GM12878 (cell line): ENCODE data around the gene CUL4A. TPM values are rescaled to one million over a fixed set of nuclear protein-coding genes. Genes with fewer than 3 reads are reported as not detected.
A peak's percentile ranks its signal among the peaks of the same experiment; 100 is the strongest.

Experiments
- ASH2L ChIP-seq: fragments of 300-600, 200-600 bp; sonication (generic); IDR thresholded peaks from 2 replicates; pipeline ENCODE4 v1.6.1; 2017; ENCODE audit warnings: low read depth, mild to moderate bottlenecking, borderline replicate concordance
- BACH1 ChIP-seq: fragments of 450-650 bp; IDR thresholded peaks from 2 replicates; pipeline ENCODE4 v1.6.1; 2017; ENCODE audit warnings: mild to moderate bottlenecking, borderline replicate concordance
- BMI1 ChIP-seq: fragments of 450-650 bp; IDR thresholded peaks from 2 replicates; pipeline ENCODE4 v1.6.1; 2016; ENCODE audit warnings: mild to moderate bottlenecking, moderate library complexity, borderline replicate concordance
- CEBPB ChIP-seq, 2 experiments: fragments of 150-350 bp in 1 of 2; IDR thresholded peaks; 2 replicates each; pipeline ENCODE4 v1.6.1; 2012 to 2014; ENCODE audit warnings: low read depth in 2 of 2, low read length in 2 of 2, borderline replicate concordance in 1 of 2, inconsistent platforms in 1 of 2
- CHD4 ChIP-seq: fragments of 200-600 bp; sonication (generic); IDR thresholded peaks from 2 replicates; pipeline ENCODE4 v1.6.1; 2016; ENCODE audit warnings: mild to moderate bottlenecking
- HCFC1 ChIP-seq: fragments of 150-350 bp; IDR thresholded peaks from 2 replicates; pipeline ENCODE4 v1.6.1; 2014; ENCODE audit warnings: low read length
- MYC ChIP-seq: IDR thresholded peaks from 2 replicates; pipeline ENCODE4 v1.6.1; 2011; ENCODE audit warnings: mild to moderate bottlenecking, low read length, moderate library complexity, inconsistent platforms; ENCODE audit not compliant: insufficient read depth, insufficient replicate concordance, insufficient read length, severe bottlenecking
- NR2C1 ChIP-seq: fragments of 450-650 bp; IDR thresholded peaks from 2 replicates; pipeline ENCODE4 v1.6.1; 2017; ENCODE audit warnings: antibody characterized with exemption, mild to moderate bottlenecking, moderate library complexity
- NRF1 ChIP-seq: conservative IDR thresholded peaks from 2 replicates; pipeline ENCODE4 v1.6.1; 2011; ENCODE audit warnings: mild to moderate bottlenecking, low read depth, low read length, improper control_type of control experiment
- PML ChIP-seq: IDR thresholded peaks from 2 replicates; pipeline ENCODE4 v1.6.1; 2012; ENCODE audit warnings: low read length, inconsistent platforms
- RAD51 ChIP-seq: fragments of 450-650 bp; IDR thresholded peaks from 2 replicates; pipeline ENCODE4 v1.6.1; 2016; ENCODE audit warnings: moderate library complexity, mild to moderate bottlenecking, inconsistent platforms
- RB1 ChIP-seq: fragments of 450-650 bp; formaldehyde crosslinking; IDR thresholded peaks from 2 replicates; pipeline ENCODE4 v1.6.1; 2017; ENCODE audit warnings: mild to moderate bottlenecking, borderline replicate concordance
- RFX5 ChIP-seq: IDR thresholded peaks from 2 replicates; pipeline ENCODE4 v1.6.1; 2011; ENCODE audit warnings: low read depth, low read length, improper control_type of control experiment
- SMC3 ChIP-seq: IDR thresholded peaks from 2 replicates; pipeline ENCODE4 v1.6.1; 2011; ENCODE audit warnings: low read length, improper control_type of control experiment, borderline replicate concordance
- SREBF1 ChIP-seq: IDR thresholded peaks from 2 replicates; pipeline ENCODE4 v1.6.1; 2012; ENCODE audit warnings: mild to moderate bottlenecking, low read length
- TCF7 ChIP-seq: IDR thresholded peaks from 2 replicates; pipeline ENCODE4 v1.6.1; 2014; ENCODE audit warnings: antibody characterized with exemption, borderline replicate concordance
- ZZZ3 ChIP-seq: IDR thresholded peaks from 2 replicates; pipeline ENCODE4 v1.6.1; 2011; ENCODE audit warnings: low read depth; ENCODE audit not compliant: control insufficient read depth, insufficient read length
- polyA plus RNA-seq, 11 experiments: library from polyadenylated mRNA; depleted of rRNA in 4 of 11; unstranded in 6 of 11; stranded (reverse) in 5 of 11; fragments of >200 nt; fragmentation: Nextera tagmentation in 4 of 11; fragmentation: Illumina TruSeq in 1 of 11; extraction: Ambion mirVana in 4 of 11; extraction: Trizol in 1 of 11; gene quantifications; 1 replicate in 1 of 11; 2 replicates in 10 of 11; pipeline versions ENCODE4 v1.2.1 to v1.2.3, GENCODE V29; 2011 to 2016; ENCODE audit warnings: inconsistent platforms in 2 of 11, missing spikeins in 2 of 11, low read depth in 1 of 11
- total RNA-seq, 4 experiments: library from RNA; depleted of rRNA in 3 of 4; stranded (reverse); fragments of >200 nt in 3 of 4; fragmentation: Illumina TruSeq in 1 of 4; extraction: Trizol in 1 of 4; gene quantifications; 2 replicates each; pipeline versions ENCODE4 v1.2.1 to v1.2.3, GENCODE V29; 2013 to 2021
- TF ChIP-seq, protein P1 (sequence below): IDR thresholded peaks from 2 replicates; pipeline ENCODE4 v1.6.1; 2012; ENCODE audit warnings: low read depth, low read length, improper control_type of control experiment
- TF ChIP-seq, protein P2 (sequence below): fragments of 450-650 bp; formaldehyde crosslinking; IDR thresholded peaks from 2 replicates; pipeline ENCODE4 v1.5.0; 2022; ENCODE audit warnings: mild to moderate bottlenecking, missing genetic modification characterization
- TF ChIP-seq, protein P3 (sequence below): fragments of 450-650 bp; IDR thresholded peaks from 2 replicates; pipeline ENCODE4 v1.6.1; 2017; ENCODE audit warnings: mild to moderate bottlenecking, moderate library complexity

The CUL4A gene
- total and polyA plus RNA-seq, 10 of the 15 experiments (the other 5 are each of a cell fraction or from before 2014, with no cell fraction given), result 19.7 to 74.3 (median 55.6) TPM

DNA sequence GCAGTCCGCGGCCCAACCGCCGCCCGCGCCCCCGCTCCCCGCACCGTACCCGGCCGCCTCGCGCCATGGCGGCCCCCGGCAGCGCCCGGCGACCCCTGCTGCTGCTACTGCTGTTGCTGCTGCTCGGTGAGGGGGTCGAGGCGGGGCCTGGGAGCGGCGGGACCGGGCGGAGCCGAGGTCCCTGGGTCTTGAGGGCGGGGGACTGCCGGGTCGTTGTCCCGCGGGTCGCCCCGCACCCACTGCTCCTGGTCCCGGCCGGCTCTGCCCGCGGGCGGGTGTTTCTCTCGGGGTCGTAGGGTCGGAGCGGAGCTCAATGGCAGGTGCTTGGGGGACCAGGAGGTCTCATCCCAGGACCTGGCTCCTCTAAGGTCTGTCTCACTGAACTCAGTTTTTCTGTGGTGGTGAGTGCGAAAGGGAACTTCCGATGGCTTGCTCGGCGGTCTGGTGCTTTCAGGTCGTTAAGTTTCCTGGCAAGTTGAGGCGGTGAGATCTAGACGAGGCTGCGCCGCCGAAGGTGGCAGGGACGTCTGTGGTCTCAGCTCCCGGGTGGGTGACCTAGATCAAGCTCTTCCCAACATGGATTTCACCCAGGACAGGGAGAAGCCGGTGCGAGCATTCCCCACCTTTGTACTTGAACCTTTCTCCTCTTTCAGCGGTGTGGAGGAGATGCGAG lies 88.1 kb downstream of the CUL4A start (continued):
- TF ChIP-seq, protein P1, sequence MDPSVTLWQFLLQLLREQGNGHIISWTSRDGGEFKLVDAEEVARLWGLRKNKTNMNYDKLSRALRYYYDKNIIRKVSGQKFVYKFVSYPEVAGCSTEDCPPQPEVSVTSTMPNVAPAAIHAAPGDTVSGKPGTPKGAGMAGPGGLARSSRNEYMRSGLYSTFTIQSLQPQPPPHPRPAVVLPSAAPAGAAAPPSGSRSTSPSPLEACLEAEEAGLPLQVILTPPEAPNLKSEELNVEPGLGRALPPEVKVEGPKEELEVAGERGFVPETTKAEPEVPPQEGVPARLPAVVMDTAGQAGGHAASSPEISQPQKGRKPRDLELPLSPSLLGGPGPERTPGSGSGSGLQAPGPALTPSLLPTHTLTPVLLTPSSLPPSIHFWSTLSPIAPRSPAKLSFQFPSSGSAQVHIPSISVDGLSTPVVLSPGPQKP, result no peak
- TF ChIP-seq CHD4 (no peak), BMI1 (no peak), NR2C1 (no peak), RAD51 (no peak), MYC (no peak), CEBPB (IDR thresholded peaks at IDR 0.05; ENCODE audit: borderline replicate concordance in 1 of 2, low read depth in 2 of 2, low read length in 2 of 2) (no peak), RFX5 (no peak), ASH2L (peak; percentile 64; the same call in 1 of the 2 replicates), RB1 (no peak), BACH1 (no peak), TCF7 (no peak), SMC3 (no peak), NRF1 (no peak), PML (no peak), SREBF1 (no peak), ZZZ3 (no peak), HCFC1 (no peak)
- TF ChIP-seq, protein P2, sequence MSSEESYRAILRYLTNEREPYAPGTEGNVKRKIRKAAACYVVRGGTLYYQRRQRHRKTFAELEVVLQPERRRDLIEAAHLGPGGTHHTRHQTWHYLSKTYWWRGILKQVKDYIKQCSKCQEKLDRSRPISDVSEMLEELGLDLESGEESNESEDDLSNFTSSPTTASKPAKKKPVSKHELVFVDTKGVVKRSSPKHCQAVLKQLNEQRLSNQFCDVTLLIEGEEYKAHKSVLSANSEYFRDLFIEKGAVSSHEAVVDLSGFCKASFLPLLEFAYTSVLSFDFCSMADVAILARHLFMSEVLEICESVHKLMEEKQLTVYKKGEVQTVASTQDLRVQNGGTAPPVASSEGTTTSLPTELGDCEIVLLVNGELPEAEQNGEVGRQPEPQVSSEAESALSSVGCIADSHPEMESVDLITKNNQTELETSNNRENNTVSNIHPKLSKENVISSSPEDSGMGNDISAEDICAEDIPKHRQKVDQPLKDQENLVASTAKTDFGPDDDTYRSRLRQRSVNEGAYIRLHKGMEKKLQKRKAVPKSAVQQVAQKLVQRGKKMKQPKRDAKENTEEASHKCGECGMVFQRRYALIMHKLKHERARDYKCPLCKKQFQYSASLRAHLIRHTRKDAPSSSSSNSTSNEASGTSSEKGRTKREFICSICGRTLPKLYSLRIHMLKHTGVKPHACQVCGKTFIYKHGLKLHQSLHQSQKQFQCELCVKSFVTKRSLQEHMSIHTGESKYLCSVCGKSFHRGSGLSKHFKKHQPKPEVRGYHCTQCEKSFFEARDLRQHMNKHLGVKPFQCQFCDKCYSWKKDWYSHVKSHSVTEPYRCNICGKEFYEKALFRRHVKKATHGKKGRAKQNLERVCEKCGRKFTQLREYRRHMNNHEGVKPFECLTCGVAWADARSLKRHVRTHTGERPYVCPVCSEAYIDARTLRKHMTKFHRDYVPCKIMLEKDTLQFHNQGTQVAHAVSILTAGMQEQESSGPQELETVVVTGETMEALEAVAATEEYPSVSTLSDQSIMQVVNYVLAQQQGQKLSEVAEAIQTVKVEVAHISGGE (CRISPR knock-in tag), result no peak
- TF ChIP-seq, protein P3, sequence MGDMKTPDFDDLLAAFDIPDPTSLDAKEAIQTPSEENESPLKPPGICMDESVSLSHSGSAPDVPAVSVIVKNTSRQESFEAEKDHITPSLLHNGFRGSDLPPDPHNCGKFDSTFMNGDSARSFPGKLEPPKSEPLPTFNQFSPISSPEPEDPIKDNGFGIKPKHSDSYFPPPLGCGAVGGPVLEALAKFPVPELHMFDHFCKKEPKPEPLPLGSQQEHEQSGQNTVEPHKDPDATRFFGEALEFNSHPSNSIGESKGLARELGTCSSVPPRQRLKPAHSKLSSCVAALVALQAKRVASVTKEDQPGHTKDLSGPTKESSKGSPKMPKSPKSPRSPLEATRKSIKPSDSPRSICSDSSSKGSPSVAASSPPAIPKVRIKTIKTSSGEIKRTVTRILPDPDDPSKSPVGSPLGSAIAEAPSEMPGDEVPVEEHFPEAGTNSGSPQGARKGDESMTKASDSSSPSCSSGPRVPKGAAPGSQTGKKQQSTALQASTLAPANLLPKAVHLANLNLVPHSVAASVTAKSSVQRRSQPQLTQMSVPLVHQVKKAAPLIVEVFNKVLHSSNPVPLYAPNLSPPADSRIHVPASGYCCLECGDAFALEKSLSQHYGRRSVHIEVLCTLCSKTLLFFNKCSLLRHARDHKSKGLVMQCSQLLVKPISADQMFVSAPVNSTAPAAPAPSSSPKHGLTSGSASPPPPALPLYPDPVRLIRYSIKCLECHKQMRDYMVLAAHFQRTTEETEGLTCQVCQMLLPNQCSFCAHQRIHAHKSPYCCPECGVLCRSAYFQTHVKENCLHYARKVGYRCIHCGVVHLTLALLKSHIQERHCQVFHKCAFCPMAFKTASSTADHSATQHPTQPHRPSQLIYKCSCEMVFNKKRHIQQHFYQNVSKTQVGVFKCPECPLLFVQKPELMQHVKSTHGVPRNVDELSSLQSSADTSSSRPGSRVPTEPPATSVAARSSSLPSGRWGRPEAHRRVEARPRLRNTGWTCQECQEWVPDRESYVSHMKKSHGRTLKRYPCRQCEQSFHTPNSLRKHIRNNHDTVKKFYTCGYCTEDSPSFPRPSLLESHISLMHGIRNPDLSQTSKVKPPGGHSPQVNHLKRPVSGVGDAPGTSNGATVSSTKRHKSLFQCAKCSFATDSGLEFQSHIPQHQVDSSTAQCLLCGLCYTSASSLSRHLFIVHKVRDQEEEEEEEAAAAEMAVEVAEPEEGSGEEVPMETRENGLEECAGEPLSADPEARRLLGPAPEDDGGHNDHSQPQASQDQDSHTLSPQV, result no peak
